ENCODE measurements around the gene RERE. TPM values are rescaled to one million over a fixed set of nuclear protein-coding genes. Genes with fewer than 3 reads are reported as not detected.

RERE gene
- total and polyA plus RNA-seq, 7 donors, result 38.8 to 308 (median 99.7) TPM

- intact Hi-C loops (cut with DNase I), result loop anchor here in 1 of 2 donors (10.0 kb wide), 1 partner anchor 215 kb away; no protein-coding TSS in a partner anchor
- DNase-seq (no peak), ATAC-seq (no peak)
- no peaks in the 10 kb centered on the region for H3K36me3 ChIP-seq (ENCODE audit: insufficient read depth in 1 of 2, low read depth in 1 of 2)
- WGBS, 3 donors, result 64 to 81% (median 78%) methylated on average over 4 of the region's 4 CpGs
- H3K4me3 ChIP-seq, result no peak overlapping the region
- no peak for TF ChIP-seq CTCF (IDR thresholded peaks at IDR 0.05)
- no peak overlapping the region for H3K27ac ChIP-seq
- no peaks in the 10 kb centered on the region for H3K9me3 ChIP-seq
- H3K4me1 ChIP-seq, result peaks cover 52% of the 10 kb centered on the region
- no peaks in the 10 kb centered on the region for H3K27me3 ChIP-seq (ENCODE audit: insufficient read depth in 3 of 3, low read length in 2 of 3)
These were observed 357.3 kb downstream of the RERE start for GRCh38 chr1:8460132-8460544.

DNA sequence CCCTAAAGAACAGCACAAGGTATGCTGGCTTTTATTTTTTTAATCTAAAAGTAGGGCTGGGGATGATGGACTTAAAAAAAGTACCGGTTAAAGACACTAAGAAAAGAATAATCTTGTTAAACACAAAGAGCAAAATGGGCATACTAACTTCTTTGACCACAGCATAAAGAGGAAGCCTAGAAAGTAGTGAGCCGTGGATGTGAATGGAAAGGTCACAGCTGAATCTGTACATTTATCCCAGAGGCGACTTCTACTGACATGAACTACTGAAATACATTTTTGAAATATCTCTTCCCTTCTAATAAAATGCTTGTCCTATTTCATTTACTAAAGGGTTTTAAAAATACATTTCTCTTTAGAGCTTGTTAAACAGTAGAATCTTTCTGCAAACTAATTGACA, 358.8 kb downstream of the RERE start:
- Histone ChIP-seq H3K4me1 (peaks cover 45% of the 10 kb centered on the region), H3K36me3 (ENCODE audit: insufficient read depth in 1 of 2, low read depth in 1 of 2) (no peaks in the 10 kb centered on the region), H3K27ac (no peak overlapping the region), H3K4me3 (no peak overlapping the region), H3K27me3 (ENCODE audit: insufficient read depth in 3 of 3, low read length in 2 of 3) (no peaks in the 10 kb centered on the region), H3K9me3 (no peaks in the 10 kb centered on the region)
- no peak for DNase-seq
- TF ChIP-seq CTCF (IDR thresholded peaks at IDR 0.05), result no peak
- intact Hi-C loops (cut with DNase I), result no loop called here
- WGBS, 3 donors, result 90 to 96% (median 91%) methylated on average over 3 of the region's 3 CpGs
- no peak for ATAC-seq

DNA sequence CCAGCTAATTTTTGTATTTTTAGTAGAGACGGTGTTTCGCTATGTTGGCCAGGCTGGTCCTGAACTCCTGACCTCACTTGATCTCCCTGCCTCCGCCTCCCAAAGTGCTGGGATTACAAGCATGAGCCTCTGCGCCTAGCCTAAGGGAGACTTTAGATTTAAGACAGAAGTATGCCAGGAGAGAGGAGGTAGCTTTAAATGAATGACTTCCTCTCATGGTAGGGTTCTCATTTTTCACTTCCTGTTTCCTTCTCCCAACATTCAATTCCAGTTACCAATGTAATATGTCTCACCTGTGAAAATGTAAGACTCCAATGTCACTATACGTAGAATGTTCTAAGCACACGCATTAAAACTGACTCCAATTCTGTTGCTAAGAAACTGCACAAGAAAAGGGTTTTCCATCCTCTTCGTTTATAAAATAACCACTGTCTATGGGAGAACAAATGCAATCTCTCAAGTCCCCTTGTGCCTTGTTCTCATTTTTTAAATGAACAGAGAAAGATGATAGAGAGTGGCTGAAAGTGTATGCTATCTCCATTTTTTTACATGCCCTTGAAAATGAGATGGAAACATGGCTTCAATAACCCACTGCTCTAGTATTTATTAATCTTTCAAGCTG, 359.6 kb downstream of the RERE start:
- H3K9me3 ChIP-seq, result no peaks in the 10 kb centered on the region
- H3K36me3 ChIP-seq (ENCODE audit: insufficient read depth in 1 of 2, low read depth in 1 of 2), result no peaks in the 10 kb centered on the region
- DNase-seq (no peak), ATAC-seq (no peak)
- H3K4me1 ChIP-seq, result peaks cover 42% of the 10 kb centered on the region
- WGBS, 3 donors, result 82 to 90% (median 88%) methylated on average over 7 of the region's 7 CpGs
- no peaks in the 10 kb centered on the region for H3K27me3 ChIP-seq (ENCODE audit: insufficient read depth in 3 of 3, low read length in 2 of 3)
- H3K4me3 ChIP-seq, result no peak overlapping the region
- intact Hi-C loops (cut with DNase I), result no loop called here
- TF ChIP-seq CTCF (IDR thresholded peaks at IDR 0.05), result no peak
- H3K27ac ChIP-seq, result no peak overlapping the region

- intact Hi-C loops (cut with DNase I), result no loop called here
- ATAC-seq (no peak), DNase-seq (no peak)
- no peak overlapping the region for H3K4me3 ChIP-seq
- H3K9me3 ChIP-seq, result no peaks in the 10 kb centered on the region
- no peaks in the 10 kb centered on the region for H3K27me3 ChIP-seq (ENCODE audit: insufficient read depth in 3 of 3, low read length in 2 of 3)
- 61 to 73% (median 67%) methylated on average over 1 of the region's 1 CpG for WGBS, 3 donors
- no peak overlapping the region for H3K27ac ChIP-seq
- H3K36me3 ChIP-seq (ENCODE audit: insufficient read depth in 1 of 2, low read depth in 1 of 2), result no peaks in the 10 kb centered on the region
- no peak for TF ChIP-seq CTCF (IDR thresholded peaks at IDR 0.05)
- peaks cover 36% of the 10 kb centered on the region for H3K4me1 ChIP-seq
These were observed 360.4 kb downstream of the RERE start for GRCh38 chr1:8456991-8457390.
